Stimulated activated CD8-positive, alpha-beta memory T cell treated with anti-CD3 and anti-CD28 coated beads, Interleukin-2, amount 100 ng/mL, for 1 hour (primary cell): ENCODE measurements around the gene ZFYVE27.

ENCODE experiments used
- DNase-seq, 2 donors: peaks; one replicate each; pipeline ENCODE4 v3.0.0-alpha.2; 2020; ENCODE audit warnings: low read depth in 2 of 2

The ZFYVE27 gene

DNA sequence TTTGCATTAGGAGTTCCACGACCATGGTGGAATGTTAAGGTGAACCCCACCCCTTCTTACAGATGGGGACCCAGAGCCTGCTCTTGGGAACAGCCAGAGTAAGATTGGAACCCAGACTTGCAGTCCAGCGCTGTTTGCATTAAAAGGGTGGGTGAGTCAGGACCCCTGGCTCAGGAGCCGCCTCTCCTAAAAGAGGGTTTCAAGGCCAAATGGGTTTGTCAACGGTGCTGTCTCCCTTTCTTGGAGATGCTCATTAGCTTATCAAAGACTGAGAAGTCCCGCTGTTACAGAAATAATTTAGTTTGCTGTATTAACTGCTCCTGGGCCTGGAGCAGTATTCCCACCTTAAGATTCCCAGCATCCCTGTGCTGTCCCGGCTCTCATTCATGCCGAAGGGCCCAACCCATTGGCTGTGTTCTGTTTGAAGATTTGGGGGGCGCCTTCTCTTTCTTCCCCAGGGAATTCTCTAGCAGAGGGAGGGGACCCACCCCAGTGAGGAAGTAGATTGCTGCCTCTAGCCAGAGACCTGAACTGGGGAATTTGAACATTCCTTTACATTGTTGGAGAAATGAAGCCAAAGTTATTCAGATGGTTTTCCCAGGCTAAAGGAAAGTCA is 21.6 kb upstream of the ZFYVE27 start:
- no peak for DNase-seq

DNA sequence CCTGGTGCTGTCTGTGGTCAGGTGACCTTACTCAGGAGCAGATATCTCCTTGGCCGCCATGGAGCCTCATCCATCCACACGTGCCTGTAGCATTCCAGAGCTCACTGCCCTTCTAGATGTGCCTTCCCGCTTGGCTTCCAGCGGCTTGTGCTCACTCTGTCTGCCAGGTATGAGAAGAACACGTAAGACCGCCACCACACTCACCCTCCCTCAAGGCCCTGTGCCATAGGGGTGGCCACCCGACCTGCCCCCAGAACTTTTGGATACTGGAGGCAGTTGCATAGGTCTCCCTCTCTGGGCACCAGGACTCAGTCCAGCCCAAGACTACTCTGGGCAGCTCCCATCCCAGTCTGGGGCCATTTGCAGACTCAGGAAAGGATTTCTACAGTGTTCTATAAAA is 19.3 kb upstream of the ZFYVE27 start:
- no peak for DNase-seq

DNA sequence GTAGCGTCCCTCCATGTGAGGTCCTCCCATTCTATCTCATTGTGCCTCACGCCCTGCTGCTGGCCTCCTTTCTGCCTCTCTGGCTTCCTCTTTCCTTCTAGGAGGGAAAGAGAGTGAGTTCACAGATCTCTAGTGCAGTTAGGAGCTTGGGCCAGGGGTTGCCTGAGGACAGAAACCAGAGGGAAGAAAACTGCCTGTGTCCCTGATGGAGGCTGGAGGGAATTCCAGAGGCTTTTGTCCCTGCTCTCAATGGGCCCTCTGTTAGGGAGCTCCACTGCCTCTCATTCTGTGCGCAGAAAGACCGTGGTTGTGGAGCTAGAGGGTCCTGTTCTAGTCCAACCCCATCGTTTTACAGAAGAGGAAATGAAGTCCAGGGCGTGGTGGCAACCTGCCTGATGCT is 18.8 kb upstream of the ZFYVE27 start:
- no peak for DNase-seq

DNA sequence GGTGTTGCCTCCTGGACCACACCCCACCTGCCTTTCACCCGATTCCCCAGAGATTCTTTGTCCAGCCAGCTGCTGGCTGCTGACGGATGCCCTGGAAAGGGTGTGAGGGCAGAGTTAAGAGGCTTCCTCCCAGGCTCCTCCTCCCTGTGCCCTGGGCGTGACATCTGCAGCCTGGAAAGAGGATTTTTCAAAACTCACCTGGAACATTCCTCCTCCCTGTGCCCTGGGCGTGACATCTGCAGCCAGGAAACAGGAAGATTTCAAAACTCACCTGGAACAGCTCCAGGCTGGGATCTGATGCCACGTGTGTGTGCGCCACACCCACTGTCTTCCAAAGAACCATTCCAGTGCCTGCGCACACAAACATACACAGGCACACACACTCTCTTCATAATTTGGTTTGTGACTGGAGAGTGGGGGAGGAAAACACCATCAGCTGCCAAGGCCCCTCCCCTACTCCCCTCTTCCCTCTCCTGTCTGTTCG is 18.2 kb upstream of the ZFYVE27 start:
- DNase-seq, result no peak

DNA sequence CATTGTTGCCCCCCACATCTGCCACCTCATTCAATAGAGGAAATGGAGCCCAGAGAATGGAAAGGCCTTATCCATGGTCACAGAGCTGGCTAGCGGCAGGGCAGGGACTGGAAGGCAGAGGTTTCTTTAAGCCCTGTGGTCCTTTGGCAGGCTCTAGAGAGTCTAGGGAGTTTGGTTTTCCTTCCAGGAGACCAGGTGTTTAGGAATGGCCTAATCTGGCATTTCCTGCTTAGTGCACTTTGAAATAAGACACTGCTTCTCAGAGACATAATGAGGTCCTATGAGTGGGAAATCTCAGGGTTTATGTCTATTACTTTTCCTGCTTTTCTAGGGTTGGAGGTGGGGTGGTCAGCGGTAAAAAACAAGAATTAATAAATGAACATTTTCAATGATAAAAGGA is 17.3 kb upstream of the ZFYVE27 start:
- no peak for DNase-seq

DNA sequence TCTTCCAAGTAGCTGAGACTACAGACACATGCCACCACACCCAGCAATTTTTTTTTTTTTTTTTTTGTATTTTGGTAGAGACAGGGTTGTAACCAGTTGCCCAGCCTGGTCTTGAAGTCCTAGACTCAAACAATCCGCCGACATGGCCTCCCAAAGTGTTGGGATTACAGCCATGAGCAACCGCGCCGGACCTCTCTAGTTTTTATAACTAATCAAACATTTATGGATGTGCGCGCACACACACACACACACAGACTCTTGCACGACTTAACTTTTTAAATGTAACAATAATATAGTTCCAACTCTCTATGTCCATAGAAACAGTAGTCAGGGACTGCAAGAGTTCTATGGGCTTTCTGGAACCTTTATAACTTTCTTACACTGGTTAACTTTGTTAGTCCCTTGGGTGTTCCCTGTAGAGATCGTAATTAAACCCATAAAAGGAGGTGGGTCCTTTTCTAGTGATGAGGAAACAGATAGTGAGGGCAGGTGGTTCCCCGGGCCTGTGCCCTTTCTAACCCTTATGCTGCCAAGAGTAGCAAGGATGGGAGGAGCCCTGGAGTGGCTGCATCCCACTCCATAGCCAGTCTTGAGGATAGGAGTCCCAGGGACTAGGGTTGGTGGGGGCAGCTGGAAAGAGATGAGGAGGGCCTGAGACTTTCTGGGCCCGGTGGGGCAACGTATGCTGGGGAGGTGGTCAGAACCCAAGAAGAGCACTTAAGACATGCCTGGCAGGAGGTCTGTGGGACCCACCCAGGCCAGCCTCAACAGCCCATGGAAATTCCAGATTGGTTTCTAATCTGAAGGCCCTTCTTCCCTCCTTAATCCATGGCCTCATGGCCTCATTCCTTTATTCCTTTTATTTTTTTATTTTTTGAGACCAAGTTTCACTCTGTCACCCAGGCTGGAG is 14.8 kb upstream of the ZFYVE27 start:
- no peak for DNase-seq

DNA sequence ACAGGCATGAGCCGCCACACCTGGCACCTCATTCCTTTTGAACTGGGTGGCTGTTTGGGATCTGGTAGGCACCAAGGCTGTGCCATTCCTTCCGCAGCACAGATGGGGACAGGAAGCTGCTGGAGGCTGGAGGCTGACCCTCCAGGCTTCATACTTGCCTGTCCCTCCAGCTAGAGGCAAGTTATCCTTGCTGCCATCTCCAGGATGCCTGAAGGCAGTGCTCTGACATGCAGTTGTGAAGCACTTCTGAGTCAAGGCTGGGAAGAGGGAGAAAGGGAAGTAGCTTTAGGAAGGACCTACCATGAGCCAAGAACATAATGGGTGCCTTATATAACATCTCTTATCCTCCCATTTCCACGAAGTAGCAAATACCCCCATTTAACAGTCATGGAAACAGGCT is 13.9 kb upstream of the ZFYVE27 start:
- no peak for DNase-seq

DNA sequence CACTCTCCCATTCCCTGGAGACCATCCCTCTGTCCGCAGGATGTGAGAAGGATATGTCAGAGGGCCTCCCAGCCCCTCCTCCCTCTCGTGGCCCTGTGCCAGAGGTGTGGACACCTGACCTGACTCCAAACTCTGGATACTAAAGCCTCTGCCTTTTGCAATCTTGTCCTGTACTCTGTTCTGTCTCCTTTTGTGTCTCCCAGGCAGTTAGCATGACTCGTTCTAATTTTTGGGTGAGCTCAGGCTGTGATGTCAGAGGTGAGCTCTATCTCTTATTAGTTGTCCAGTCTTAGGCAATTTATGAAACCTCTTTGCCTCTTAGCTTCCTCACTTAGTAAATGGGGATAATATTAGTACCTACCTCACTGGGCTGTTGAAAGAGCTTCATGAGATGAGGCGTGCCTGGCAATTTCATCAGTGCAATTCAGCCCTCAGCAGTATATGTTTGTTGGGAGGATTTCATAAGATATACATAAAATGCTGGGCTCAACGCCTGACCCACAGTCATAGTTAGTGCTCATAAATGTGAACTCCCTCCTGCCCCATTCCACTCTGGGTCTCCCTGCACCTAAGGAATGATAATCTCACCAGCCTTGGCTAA is 12.5 kb upstream of the ZFYVE27 start:
- DNase-seq, result no peak

DNA sequence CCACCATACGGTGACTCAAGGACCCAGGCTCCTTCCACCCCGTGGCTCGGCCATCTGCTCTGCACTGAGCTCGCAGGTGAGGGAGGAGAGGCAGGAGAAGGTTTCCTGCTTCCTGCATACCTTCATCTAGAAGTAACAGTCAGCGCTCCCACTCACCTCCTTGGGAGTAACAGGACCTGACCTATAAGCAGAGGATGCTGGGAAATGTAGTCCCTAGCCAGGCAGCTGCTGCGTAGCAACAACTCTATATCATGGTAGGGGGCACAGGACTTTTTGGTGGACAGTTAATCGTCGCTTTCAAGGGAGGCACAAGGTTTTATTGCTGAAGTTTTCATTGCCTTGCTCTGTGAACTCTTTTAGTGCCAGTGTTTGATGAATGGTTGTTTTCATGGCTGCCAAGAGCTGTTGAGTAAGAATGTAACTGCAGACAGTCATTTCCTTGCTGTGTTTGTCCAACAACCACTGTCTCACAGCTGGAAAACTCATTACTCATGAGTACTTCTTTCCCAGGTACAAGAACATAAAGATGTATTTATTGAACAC is 10.2 kb upstream of the ZFYVE27 start:
- DNase-seq, result no peak

DNA sequence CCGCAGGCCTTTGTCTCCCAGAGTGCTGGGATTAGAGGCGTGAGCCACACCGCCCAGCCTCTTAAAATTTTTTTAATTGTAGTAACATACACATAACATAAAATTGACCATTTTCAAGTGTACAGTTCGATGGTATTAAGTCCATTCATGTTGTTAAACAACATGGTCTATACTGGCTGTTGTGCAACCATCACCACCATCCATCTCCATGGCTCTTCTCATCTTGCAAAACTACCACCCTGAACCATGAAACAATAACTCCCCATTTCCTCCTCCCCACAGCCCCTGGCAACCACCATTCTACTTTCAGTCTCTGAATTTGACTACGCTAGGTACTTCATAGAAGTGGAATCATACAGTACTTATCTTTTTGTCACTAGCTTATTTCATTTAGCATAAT is 7.9 kb upstream of the ZFYVE27 start:
- no peak for DNase-seq

DNA sequence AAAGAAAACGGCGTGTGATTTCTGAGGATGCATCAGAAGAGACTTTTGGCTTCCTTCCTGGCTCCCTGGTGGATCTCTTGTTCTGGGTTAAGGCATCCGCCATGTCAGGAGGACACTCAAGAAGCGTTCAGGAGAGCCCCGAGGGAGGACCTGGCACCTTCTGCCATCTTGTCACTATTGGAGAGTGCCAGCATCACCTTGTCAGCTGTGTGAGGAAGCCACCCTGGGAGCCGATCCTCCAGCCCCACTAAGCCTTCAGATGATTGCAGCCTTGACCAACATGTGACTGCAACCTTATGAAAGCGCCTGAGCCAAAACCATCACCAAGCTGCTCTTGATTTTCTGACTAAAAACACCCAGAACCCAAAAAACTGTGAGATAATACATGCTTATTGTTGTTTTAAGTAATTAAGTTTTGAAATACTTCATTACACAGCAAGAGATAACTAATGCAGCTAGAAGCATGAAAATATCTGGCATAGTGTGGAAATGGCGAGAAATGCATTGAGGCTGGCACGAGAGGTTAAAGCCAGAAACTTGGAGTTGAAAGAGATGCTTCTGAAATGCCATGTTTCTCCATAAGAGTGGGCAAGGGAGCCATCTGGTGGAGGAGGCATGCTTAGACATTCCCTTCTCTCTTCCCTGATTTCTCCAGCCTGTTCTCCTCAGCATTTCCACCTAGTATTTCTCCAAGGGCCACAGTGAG is 5.4 kb upstream of the ZFYVE27 start:
- peak; percentile 7 to 24 for DNase-seq

DNA sequence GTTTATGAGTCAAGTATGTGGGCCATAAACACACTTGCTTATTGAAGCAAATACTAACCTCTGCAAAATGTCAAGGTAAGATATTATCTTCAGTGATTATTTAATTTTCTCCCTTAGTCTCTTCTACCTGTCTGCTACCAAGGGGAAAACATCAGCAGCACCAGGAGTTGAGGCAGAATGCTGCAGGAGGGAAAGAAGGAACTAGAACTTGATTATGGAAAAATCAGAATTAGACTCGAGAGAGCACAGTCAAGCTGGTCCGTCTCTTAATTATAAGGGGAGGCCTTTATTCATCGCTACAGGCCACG is 4.9 kb upstream of the ZFYVE27 start:
- no peak for DNase-seq

DNA sequence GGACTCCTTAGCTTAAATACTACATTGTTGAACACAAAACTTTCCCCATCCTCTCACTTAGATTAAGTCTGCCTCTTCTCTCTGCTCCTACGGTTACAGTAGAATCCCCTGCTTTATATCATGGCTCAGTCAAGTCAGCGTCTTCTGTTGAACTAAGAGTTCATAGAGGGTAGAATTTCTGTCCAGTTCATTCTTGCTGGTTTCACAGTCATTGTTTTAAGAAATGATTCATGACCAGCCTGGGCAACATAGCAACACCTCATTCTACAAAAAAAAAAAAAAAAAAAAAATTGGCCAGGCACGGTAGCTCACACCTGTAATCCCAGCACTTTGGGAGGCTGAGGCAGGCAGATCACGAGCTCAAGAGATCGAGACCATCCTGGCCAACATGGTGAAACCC is 3.7 kb upstream of the ZFYVE27 start:
- no peak for DNase-seq

DNA sequence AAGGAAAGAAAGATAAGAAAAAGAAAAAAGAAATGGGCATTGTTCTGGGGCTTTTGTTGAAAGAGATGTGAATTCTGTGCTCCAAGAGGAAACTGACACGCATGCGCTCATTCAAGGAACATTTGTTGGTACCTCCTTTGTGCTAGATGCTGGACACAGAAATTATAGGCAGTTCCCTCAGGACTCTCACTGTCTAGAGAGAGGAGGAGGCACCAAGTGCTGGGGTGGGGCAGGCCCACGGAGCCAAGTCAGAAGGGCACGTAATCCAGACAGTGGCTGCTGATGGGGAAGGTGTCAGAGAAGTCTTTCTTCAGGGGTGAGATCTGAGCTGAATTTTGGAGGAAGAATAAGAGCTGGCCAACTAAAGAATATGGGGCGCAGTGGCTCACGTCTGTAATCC is 2.9 kb upstream of the ZFYVE27 start:
- no peak for DNase-seq

DNA sequence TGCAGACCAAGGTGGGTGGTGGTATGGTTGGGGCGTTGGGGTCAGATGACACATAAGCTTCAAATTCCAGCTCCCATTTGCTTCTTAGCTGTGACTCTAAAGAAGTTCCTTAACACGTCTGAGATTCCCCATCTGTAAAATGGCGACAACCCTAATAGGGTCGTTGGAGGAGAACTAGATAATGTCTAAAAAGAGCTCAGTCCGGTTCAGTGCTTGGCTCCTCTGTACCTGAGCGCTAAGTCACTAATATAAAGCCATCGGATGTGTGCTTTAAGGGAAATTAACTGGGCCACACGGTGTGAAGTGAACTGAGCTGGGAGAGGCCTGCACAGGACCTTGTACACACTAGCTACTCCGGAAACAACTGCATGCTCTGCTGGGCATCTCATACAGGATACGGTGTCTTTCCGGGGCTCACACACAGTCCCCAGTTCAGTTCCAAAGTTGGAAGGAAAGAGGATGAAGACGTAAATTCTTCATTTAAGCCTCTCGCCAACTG is 476 bp upstream of the ZFYVE27 start:
- no peak for DNase-seq

DNA sequence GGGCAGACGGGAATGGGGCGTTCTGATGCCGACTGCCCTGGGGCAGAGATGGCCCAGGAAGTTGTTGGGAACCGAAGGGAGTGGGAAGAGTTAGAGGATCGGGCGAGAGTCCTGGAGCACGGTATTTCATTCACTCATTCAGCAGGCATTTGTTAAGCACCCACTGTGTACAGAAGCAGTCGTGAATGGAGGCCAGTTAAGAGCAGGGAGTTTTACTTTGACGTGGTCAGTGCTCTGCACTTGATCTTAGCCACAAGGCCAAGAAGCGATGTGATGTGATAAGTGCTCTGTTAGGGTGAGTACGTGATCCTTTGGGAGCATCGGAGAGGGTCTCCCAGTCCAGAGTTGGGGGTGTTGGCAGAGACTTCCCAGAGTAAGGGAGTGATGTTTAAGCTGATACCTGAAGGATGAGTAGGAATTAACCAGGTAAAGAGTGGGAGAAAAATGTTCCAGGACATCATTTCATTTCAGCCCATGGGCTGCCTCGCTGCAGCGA is 890 bp downstream of the ZFYVE27 start:
- DNase-seq, result no peak

DNA sequence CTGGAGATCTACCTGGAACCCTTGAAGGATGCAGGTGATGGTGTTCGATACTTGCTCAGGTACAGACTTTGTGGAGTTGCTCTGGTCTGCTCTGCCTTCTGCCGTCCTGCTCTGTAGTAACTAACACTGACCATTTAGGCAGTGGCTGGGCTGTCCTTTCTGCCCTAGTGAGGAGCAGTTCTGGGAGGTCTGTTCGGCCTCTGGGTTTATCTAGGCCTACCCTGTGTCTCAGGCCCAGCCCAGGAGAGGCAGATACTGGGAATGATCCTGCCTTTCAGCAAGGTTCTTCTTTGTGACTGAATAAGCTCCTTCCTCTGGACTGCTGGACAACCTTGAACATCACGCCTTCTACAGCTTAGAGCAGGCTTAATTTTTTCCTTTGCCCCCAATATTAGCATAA is 1.7 kb downstream of the ZFYVE27 start:
- no peak for DNase-seq

DNA sequence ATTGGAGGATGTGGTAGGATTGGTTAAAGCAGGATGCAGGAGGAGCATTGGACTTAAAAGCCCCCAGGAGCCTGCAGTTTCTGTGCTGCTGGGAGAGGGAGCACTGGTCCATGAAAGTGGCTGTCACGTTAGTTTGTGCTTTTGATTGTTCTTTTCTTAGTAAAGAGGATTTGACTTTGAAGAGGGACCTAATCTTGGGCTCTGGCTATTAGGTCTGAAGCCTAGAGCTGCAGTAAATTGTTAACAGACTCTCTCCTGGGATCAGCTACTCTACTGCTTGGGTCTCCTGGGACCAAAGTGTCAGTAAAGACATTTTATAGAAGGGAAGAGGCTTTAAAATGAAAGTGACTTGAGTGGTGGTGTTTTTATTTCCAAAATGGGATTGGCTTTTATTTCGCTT is 3.7 kb downstream of the ZFYVE27 start:
- DNase-seq, result no peak

DNA sequence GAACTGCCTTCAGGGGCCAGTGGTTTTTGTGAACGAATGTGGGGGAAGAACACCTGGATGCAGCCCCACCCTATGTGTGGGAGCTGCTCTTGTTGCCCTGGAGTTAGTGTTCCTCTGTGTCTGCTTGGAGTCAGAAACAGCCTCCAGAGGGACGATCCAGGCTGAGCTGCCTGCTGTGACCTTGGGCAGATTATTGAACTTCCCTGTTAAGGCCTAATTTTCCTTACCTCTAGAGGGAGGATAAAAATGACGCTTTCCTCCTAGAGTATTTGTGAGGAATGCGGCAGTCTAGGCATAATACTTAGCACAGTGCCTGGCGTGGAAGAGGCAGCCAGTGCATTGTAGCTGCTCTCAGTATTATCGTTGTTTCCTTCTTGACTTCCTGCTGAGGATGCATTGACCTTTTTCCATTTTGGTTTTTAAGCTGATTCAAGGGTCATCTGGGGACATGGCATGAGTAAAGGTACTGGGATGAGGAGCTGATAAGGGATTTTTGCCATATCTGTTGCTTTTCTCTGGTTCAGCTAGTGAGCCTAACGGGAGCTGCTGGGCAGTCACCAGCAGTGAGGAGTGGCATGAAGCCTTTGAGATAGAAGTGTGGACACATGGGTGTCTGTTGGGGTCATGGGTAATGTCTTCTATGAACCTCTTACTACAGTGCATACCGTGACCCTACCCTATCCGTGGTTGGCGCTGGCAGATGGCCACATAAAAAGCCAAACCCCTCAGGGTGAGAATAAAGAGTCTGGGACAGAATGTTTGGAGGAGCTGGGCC is 6.4 kb downstream of the ZFYVE27 start:
- no peak for DNase-seq

DNA sequence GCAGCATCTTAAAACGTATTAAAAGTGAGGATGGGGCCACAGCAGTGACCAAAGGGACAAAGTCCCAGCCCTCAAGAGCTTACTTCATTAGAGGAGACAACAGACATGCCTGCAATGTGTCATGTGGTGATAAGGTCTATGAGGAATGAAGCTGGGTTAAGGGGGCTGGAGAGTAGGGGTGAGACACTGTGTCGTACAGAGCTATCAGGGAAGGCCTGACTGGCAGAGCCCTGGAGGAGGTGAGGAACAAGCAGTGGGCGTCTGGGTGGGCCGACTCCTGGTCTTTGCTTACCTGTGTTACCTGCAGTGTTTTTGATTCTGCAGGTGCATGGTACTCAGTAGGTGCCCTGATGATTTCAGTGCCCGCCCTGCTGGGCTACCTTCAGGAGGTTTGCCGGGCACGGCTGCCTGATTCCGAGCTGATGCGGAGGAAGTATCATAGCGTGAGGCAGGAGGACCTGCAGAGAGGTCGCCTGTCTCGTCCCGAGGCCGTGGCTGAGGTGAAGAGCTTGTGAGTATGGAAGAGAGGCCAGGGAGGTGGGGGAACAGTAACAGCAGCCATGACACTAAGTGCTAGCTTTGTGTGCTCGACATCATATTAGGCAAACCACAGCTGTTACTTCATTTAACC is 7.6 kb downstream of the ZFYVE27 start:
- no peak for DNase-seq

DNA sequence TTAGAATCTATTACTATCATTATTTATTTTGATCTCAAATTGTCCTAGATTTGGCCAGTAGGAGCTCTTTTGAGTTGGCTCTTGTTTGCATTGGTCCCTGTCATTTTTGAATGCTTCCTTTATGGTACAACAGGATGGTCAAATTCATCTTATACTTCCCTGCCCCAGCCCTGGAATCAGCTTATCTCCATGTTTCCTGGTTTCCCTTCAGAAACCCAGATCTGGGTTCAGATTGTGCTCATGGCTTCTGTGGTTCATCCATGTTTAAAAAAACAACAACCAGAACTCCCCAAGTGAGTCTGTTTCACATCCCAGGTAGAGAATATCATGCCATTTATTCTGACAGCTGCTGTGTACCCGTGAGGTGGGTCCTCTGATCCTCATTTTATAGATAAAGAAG is 10.6 kb downstream of the ZFYVE27 start:
- no peak for DNase-seq
